ENCODE data around the gene FMO2. TPM values are rescaled to one million over a fixed set of nuclear protein-coding genes. Genes with fewer than 3 reads are reported as not detected.

FMO2 gene
- total RNA-seq, 1 donor from 2014 or later = 14.0 TPM

- Histone ChIP-seq H3K27me3 (no peaks in the 10 kb centered on the region), H3K36me3 (no peaks in the 10 kb centered on the region), H3K4me1 (no peaks in the 10 kb centered on the region), H3K4me3 (no peak overlapping the region), H3K27ac (no peak overlapping the region), H3K9me3 (no peaks in the 10 kb centered on the region)
- TF ChIP-seq CTCF (IDR thresholded peaks at IDR 0.05) (no peak), POLR2AphosphoS5 (IDR thresholded peaks at IDR 0.05; ENCODE audit: insufficient read depth in 1 of 2, low read depth in 1 of 2) (no peak), POLR2A (IDR thresholded peaks at IDR 0.05) (no peak)
- no peak for DNase-seq (ENCODE audit: extremely low spot score in 2 of 2)
- intact Hi-C loops (cut with DNase I) = no loop called here
These were observed 22.3 kb downstream of the FMO2 start for GRCh38 chr1:171207377-171207776.

- Histone ChIP-seq H3K36me3 (no peaks in the 10 kb centered on the region), H3K9me3 (no peaks in the 10 kb centered on the region), H3K4me3 (no peak overlapping the region), H3K27me3 (no peaks in the 10 kb centered on the region), H3K4me1 (no peaks in the 10 kb centered on the region), H3K27ac (no peak overlapping the region)
- DNase-seq (ENCODE audit: extremely low spot score in 2 of 2) = no peak
- TF ChIP-seq POLR2A (IDR thresholded peaks at IDR 0.05) = no peak
- TF ChIP-seq CTCF (IDR thresholded peaks at IDR 0.05) = no peak
- no peak for TF ChIP-seq POLR2AphosphoS5 (IDR thresholded peaks at IDR 0.05; ENCODE audit: insufficient read depth in 1 of 2, low read depth in 1 of 2)
- intact Hi-C loops (cut with DNase I) = no loop called here
These were observed 25.3 kb downstream of the FMO2 start for GRCh38 chr1:171210355-171210754.

GRCh38 chr1:171212607-171213351 lies 27.7 kb downstream of the FMO2 start:
- no peaks in the 10 kb centered on the region for H3K36me3 ChIP-seq
- no peaks in the 10 kb centered on the region for H3K27me3 ChIP-seq
- no peak overlapping the region for H3K4me3 ChIP-seq
- TF ChIP-seq CTCF (IDR thresholded peaks at IDR 0.05) (no peak), POLR2AphosphoS5 (IDR thresholded peaks at IDR 0.05; ENCODE audit: insufficient read depth in 1 of 2, low read depth in 1 of 2) (no peak), POLR2A (IDR thresholded peaks at IDR 0.05) (no peak)
- no peak overlapping the region for H3K27ac ChIP-seq
- intact Hi-C loops (cut with DNase I) = no loop called here
- H3K9me3 ChIP-seq = no peaks in the 10 kb centered on the region
- DNase-seq (ENCODE audit: extremely low spot score in 2 of 2) = no peak
- H3K4me1 ChIP-seq = no peaks in the 10 kb centered on the region

GRCh38 chr1:171213559-171214454 lies 28.7 kb downstream of the FMO2 start:
- intact Hi-C loops (cut with DNase I) = no loop called here
- Histone ChIP-seq H3K4me3 (no peak overlapping the region), H3K9me3 (no peaks in the 10 kb centered on the region), H3K27me3 (no peaks in the 10 kb centered on the region), H3K4me1 (no peaks in the 10 kb centered on the region), H3K36me3 (no peaks in the 10 kb centered on the region), H3K27ac (no peak overlapping the region)
- DNase-seq (ENCODE audit: extremely low spot score in 2 of 2) = no peak
- TF ChIP-seq POLR2AphosphoS5 (IDR thresholded peaks at IDR 0.05; ENCODE audit: insufficient read depth in 1 of 2, low read depth in 1 of 2) = no peak
- TF ChIP-seq CTCF (IDR thresholded peaks at IDR 0.05) = no peak
- no peak for TF ChIP-seq POLR2A (IDR thresholded peaks at IDR 0.05)

Measured in vagina (tissue), 2 donors.